Stimulated activated CD4-positive, alpha-beta T cell treated with anti-CD3 and anti-CD28 coated beads, Interleukin-15, amount 100 ng/mL, for 24 hours (primary cell): ENCODE data around the gene MMP17.
A peak's percentile ranks its signal among the peaks of the same experiment; 100 is the strongest.
"Not testable (repeated sequence)": the region's sequence is repeated elsewhere in the genome, so short reads cannot be mapped to it uniquely, and the experiment has no call there.

ENCODE experiments used
- DNase-seq: peaks from one replicate; pipeline ENCODE4 v3.0.0-alpha.2; 2020

MMP17 gene

GRCh38 chr12:131800594-131801135, 27.5 kb upstream of the MMP17 start:
- no peak for DNase-seq

GRCh38 chr12:131801254-131801866, 26.8 kb upstream of the MMP17 start:
- no peak for DNase-seq

- DNase-seq, result no peak
Observed at GRCh38 chr12:131803961-131804521, 24.2 kb upstream of the MMP17 start.

GRCh38 chr12:131805421-131805820, 22.8 kb upstream of the MMP17 start:
- DNase-seq, result no peak

GRCh38 chr12:131806674-131807073, 21.5 kb upstream of the MMP17 start:
- no peak for DNase-seq

- DNase-seq, result peak; percentile 37
Observed at GRCh38 chr12:131808744-131809371, 19.3 kb upstream of the MMP17 start.

GRCh38 chr12:131809476-131810254, 18.5 kb upstream of the MMP17 start:
- DNase-seq, result not testable (repeated sequence)

- DNase-seq, result no peak
Observed at GRCh38 chr12:131810726-131811125, 17.5 kb upstream of the MMP17 start.

- DNase-seq, result no peak
Observed at GRCh38 chr12:131815131-131815530, 13.1 kb upstream of the MMP17 start.

GRCh38 chr12:131816495-131816894, 11.7 kb upstream of the MMP17 start:
- DNase-seq, result no peak

- DNase-seq, result no peak
Observed at GRCh38 chr12:131817241-131817640, 11.0 kb upstream of the MMP17 start.

- no peak for DNase-seq
Observed at GRCh38 chr12:131818821-131819585, 9.2 kb upstream of the MMP17 start.

GRCh38 chr12:131824450-131824849, 3.7 kb upstream of the MMP17 start:
- DNase-seq, result no peak

- no peak for DNase-seq
Observed at GRCh38 chr12:131825146-131825892, 2.9 kb upstream of the MMP17 start.

GRCh38 chr12:131826097-131826928, 1.9 kb upstream of the MMP17 start:
- DNase-seq, result no peak

GRCh38 chr12:131828671-131829355, 620 bp downstream of the MMP17 start:
- peak; percentile 35 for DNase-seq

- DNase-seq, result peak; percentile 16
Observed at GRCh38 chr12:131829356-131829747, 1.2 kb downstream of the MMP17 start.

- DNase-seq, result no peak
Observed at GRCh38 chr12:131829791-131830334, 1.7 kb downstream of the MMP17 start.

- peak; percentile 55 for DNase-seq
Observed at GRCh38 chr12:131830335-131830913, 2.2 kb downstream of the MMP17 start.
